NCI-H1694 treated with DMSO at 0.1 percent for 48 hours (cell line): ENCODE data around the gene HDAC4.
"Not testable (repeated sequence)": the region's sequence is repeated elsewhere in the genome, so short reads cannot be mapped to it uniquely, and the experiment has no call there.

Source experiments
- DNase-seq: peaks from one replicate; lab custom pipeline; 2025; lab: John Stamatoyannopoulos, UW

The HDAC4 gene

DNA sequence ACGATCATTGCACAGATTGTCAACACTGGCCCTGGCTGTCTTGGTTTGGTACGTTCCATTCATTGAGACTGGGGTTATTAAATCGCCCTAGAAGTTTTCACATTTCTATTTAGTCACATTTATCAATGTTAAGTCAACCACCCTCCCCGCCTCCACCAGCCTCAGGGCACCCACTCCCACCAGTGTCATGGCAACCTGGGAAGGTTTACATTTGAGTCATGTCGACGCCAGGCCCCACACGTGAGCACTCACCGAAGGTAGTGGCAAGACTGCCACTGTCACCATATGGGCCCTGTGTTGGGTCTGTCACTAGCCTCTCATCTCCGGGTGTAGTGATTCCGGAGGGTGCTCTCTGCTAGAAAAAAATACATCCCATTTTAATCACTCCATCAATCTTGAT, 358.8 kb downstream of the HDAC4 start:
- DNase-seq: no peak

DNA sequence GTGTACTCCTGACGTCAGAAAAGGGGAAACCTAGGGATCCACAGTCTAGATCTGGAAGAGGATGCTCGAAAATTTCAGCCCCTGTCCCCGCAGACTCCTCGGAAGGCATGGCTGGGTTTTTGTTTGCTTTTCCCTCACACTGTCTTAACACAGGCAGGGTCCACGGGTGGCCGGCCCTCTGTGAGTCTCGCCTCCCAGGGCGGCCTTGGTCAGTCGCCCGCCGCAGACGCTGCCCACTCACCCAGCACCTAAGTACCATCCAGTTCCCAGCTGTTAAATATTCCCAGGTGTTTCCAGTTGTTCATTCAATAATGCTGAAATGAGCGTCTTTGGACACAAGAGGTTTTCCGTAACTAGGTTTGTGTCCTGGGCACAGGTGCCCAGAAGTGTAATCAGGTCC, 359.8 kb downstream of the HDAC4 start:
- no peak for DNase-seq

DNA sequence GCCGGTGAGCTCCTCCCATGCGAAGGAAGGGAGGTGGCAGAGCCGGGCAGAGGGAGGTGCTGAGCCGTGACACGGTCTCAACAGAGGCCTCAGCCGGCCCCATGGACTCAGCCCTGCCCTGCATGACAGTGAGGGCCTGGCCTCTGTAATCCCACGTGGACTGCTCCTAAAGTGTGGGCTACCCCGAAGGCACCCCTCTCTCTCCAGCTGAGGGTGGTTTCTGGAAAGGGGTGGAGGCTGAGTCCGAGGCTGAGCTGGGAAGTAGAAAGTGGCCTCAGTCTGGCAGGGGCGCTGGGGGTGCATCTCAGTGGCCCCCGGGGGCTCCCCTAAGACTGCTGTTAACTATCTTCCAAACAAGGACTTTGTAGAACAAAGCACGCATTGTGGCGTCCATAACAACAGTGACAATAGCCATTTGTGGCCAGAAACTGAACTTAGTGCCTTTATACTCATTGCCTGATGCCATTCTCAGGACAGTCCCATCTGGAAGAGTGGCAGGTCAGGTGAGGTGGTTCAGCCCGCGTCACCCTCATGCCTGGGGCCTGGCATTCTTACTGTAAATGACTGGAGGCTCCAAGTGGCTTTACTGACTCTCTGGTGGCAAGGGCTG, 360.6 kb downstream of the HDAC4 start:
- no peak for DNase-seq

DNA sequence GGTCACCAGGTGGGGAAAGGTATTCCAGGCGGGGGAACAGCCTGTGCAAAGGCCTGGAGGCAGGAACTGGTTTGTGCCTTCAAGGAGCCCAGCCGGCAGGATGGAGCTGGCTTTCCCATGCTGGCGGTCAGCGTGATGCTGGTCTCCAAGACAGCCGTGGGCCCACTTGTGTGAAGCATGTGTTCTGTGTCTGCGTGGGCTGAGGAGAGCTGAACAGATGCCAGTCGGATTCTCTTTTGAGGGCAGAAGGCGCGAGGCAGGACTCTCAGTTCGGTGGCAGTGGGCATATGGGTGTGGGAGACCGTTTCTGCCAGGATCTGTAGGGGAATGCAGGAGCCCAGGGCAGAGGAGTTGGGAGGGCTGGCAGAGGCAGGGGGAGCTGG, 361.4 kb downstream of the HDAC4 start:
- no peak for DNase-seq

DNA sequence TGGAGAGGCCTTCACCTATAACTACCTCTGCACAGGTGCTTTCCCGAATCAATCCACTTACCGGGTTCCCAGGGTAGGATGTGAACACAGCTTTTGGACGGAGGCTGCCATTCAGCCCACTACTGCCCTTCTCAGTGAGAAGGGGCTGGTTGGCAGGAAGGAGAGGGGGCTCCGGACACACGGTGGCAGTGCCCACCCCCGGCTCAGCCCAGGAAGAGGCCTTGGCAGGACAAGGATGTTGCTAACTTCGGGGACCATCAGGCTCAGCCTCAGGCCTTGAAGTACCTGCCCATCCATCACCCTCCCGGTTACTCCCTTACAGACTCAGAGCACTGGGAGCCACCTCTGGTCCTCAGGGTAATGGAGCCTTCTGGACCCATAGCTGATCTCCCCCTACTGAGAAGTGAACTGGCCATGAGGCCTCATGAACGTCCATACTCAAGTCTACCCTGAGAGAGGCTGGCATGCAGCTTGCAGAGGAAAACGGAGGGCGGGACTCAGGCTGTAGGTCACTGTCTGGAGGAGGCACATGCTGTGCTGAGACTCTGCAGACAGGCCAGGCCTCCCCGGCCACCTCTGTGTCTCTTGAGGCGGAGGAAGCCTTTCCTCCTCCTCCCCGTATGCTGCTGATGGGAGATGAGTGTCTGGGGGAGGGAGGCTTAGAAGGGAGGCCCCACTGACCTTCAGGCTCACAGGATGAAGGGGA, 361.9 kb downstream of the HDAC4 start:
- DNase-seq: no peak

DNA sequence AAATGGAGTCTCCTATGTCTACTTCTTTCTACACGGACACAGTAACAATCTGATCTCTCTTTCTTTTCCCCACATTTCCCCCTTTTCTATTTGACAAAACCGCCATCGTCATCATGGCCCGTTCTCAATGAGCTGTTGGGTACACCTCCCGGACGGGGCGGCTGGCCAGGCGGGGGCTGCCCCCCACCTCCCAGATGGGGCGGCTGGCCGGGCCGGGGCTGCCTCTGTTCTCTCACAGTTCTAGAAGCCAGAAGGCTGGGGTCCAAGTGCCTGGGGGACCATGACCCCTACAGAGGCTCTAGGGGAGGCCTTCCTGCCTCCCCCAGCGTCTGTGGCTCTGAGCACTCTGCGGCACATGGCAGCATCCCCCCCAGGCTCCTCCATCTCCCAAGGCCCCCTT, 362.5 kb downstream of the HDAC4 start:
- DNase-seq: not testable (repeated sequence)

DNA sequence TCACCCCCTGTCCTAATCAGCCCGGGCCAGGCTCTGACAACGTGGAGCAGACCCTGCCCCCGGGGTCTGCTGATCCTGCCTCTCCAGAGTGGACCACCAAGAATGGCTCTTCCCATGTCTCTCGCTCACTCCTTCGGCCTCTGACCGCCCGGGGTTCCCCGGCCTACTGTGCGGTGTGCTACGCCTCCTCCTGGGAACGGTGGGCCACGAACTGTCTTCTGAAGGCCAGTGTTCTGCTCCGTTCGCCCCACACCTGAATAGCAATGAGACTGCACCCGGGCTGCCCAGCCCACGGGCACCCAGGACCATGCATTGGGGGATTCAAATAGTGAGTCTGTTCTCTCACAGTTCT, 363.3 kb downstream of the HDAC4 start:
- DNase-seq: no peak

DNA sequence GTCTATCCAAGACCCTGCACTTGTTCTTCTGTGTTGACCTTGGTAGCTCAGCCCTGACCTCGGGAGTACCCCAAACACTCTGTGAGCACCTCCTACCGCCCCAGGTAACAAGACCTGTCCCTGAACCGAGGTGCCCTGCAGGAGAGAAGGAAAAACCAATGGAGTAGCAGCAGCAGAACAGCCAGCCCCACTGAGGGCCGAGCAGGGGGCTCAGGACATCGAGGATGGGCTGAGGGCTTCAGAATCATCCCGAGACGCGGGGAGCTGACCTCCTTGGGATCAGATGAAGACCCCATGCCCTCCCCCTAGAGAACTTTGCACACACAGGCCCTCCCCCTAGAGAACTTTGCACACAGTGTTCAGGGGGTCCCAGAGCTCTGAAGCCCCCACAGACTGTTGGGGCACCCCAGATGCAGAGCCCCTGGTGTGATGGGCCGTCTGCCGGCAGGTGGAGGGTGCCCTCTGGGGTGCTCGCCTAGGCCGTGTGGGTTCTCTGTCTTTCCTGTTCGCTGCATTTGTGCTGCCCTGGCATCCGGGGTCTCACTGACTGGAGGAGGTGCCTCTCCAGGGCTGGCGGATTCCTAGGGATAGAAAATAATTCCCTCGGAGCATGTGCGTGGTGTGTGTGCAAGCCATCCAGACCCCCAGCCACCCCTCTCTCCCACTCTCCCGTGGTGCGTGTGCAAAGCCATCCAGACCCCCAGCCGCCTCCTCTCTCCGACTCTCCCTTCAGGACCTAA, 363.8 kb downstream of the HDAC4 start:
- DNase-seq: no peak

DNA sequence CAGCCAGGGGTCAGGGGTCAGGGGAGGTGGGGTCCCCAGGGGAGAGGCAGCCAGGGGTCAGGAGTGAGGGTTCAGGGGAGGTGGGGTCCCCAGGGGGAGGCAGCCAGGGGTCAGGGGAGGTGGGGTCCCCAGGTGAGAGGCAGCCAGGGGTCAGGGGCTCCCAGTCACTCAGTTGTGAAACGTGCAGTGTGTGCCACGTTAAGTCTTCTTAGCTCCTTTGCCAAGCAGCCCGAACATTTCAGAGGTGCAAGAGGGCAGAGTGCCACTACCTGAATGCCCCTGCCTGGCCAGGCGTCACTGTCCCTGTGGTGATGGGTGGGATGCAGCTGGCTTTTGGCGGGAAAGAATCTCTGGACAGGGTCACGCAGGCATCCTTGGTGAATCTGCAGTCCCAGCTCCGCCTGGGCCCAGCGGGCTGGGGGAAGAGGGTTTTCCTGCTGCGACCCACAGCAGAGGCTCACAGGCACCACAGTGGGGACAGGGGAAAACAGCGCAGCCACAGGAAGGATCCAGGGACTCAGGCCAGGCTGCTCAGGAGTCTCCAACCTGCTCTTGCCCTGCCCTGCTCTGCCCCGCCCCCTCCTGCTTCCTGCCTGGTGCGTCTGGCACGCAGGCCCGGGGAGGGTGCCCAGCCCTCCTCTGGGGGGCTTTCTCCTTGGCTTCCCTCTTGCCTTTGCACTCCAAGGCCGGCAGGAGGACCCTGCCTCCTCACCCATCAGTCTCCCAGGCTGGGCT, 364.7 kb downstream of the HDAC4 start:
- no peak for DNase-seq

DNA sequence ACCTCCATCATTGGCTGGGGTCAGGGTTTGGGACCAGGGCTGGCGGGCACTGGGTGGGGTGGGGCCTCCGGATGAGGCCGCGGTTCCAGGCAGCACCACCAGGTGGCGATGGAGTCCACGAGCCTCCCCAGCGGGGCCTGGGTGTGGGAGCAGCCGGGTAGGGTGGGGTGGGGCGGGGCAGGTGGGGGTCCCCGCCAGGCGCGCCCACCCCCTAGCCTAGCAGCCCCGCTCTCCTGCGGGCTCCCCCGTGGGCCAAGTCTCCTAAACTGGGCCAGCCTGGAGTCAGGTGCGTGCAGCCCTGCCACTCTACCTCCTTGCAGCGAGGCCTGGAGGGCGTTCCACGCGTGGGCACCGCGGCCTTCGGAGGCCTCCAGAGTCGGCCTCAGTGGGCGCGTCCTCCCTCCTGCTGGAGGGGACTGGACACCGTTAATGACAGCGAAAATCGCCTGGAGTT, 365.4 kb downstream of the HDAC4 start:
- no peak for DNase-seq

DNA sequence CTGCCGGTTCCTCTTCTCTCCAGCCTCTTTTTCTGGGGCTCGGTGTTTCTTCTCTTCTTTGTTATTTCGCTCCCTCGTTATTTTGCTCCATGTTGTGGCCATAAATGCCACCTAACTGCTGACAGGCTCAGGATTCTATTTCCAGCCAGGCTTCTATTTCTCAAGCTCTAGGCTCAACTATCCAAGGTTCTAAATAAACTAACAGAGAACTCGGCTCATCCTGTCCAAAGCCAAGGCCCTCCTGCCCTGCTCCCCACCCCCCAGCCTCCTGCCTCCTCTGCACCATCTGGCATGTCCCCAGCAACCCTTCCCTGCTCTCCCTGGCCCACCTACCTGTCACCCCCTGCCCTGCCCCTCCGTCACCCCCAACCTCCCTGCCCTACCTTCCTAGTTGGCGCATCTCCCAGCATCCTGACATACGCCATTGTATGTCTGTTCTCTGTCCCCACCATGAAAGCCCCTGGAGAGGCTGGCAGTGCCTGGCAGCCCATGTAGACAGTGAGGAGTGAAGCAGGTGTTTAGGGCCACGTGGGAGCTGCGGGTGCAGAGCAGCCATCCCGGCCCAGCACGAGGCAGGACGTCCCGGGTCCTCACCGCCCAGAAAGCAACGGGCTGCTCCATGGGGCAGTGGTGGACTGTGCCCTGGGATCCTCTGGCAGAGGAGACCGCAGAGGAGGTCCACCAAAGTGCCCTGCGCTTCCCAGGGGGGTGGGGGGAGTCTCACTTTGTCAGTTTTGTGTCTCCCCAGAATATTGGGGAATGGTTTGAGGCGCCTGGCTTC, 366.1 kb downstream of the HDAC4 start:
- no peak for DNase-seq

DNA sequence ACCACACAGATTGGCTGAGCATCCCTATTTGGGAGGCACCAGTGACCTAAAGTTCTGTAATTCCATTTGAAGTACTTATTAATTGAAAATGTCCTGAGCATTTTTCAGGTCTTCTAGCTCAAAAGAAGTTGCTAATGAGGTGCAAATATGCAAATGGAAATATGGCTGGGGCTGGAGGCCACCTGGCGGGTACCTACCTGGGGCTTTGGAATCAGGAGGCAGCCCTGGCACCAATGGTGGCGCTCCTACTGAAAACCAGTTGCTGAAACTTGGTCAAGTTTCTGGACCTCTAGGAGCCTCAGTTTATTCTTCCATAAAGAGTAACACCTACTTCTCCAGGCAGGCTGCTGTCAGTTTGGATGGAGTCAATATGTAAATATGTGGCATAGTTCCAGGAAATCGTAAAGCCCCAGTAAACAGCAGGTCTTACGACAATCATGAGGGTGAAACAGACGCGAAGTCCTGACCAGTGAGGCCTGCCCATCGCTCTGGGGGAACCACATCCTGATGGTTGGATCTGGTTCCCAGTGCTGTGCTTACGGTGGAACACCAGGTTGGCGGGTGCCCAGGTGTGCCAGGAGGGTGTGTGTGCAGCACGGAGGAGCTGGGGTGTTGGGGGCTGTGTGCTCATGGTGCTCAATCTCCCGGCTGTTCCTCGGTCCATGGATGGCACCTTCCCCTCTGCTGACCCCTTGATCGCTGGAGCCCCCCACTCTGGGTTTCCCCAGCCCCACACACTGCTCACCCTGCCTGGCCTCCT, 366.8 kb downstream of the HDAC4 start:
- DNase-seq: no peak

DNA sequence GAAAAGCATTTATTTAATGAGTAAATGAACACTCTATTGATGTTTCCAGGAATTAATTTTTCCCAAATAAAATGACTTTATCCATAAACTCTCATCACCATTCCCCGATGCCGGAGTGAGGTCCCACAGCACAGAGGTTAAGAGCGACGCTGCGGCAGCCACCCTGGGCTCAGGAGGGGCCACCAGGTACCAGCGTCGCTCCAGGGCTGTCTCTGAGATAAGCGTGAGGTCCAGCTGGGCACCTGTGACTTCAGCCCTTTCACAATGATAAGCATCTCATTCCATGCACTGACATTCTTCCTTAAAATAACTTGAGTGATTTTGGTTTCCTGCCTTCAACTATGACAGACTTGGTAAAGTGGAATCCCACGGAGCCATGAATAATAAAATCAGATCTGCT, 370.9 kb downstream of the HDAC4 start:
- no peak for DNase-seq

DNA sequence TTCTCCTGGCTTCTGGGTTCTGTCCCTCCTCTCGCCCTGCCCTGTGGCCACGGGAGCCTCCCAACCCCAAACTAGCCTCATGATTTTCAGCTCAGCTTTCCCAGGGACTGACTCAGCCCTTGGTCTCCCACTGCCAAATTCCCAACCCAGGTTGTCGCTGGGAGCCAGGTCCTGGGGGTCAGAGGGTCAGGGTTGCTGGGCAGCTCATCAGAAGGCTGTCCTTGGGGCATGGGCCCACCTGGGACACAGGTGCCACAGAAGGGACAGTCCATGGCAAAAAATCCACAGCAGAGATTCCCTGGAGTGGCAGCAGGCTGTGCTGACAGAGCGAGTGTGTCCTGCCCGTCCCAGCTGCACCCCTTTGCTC, 372.6 kb downstream of the HDAC4 start:
- DNase-seq: no peak

DNA sequence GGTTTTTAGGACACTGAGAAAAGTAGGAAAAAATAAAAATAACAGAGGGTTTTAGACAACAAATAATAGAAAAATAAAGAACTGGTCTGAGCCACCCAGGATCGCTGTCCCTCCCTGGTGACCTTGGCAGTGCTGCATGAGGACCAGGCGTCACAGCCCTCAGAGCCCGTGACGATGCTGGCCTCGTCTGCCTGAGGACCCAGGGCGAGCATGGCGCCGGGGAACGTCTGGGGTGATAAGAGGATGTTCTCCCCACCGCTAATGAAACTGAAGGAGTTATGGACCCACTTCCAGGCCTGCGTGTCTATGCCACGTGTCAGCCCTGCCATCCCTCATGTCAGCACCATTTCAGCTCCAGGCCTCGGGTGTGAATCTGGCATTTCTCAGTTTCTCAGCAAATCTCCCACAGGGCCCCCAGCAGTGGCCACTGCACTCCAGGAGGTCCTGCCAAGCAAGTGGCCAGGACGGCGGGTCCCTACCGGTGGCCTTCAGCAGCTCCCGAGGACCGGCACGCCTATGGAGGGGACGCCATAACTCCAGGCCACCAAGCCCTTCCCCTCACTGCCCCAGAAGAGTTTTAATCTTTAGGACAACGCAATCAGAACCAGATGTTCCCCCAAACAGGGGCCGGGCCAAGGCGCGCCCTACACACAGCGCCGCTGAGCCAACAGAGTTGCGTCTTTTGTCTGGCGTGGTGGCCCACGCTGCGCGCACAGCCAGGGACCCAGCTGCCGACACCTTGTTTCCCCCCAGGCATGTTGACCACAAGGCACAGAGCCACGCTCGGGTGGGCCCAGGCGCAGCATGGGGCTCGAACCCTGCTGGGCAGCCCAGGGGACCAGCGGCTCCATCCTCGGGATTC, 373.2 kb downstream of the HDAC4 start:
- no peak for DNase-seq

DNA sequence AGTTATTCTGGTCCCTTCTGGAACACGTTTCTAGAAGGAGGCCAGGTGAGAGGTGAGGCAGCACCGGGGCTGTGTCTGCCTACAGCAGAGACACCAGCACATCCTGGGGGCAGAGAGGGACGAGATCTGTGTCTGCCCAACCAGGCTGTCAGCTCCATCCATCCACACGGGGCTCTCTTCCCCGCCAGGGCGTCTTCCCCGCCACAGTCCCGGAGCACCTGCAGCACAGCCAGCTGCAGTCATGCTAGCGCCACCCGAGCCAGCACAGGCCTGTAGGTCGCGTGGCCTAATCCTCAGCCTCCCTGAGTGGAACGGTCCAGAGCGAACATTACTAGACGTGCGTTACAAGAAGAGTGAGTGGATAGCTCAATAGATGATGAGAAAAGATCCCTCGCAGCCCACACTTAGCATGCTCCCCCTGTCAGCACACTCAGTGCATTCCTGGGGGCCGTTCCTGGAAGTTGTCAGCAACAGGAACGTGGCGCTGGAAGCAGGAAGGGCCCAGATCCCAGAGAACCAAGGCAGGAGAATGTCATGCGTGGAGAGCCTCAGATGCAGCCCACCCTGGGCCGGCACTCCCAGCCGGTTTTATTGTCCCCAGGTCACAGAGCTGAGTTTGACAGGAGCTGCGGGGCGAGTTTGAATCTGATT, 374.0 kb downstream of the HDAC4 start:
- DNase-seq: no peak

DNA sequence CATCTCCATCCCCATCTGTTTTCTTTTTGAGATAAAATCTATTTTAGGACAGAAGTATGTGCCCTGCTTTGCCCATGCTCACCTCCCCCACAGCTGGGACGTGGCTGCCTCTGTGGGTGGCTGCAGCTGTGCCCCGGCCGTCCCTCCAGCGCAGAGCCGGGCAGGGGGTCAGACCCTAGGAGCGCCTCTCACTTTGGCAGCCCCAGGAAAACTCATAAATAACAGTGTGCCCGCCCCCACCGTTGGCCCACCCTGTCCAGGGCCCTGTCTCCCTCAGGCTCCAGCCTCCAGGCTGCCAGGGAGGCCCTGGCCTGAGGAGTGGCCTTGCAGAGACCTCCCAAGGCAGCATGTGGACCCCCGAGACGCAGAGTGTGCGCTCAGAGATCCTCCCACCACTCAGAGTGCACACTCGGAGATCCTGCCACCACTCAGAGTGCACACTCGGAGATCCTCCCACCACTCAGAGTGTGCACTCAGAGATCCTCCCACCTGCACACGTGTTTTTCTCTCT, 374.8 kb downstream of the HDAC4 start:
- no peak for DNase-seq

DNA sequence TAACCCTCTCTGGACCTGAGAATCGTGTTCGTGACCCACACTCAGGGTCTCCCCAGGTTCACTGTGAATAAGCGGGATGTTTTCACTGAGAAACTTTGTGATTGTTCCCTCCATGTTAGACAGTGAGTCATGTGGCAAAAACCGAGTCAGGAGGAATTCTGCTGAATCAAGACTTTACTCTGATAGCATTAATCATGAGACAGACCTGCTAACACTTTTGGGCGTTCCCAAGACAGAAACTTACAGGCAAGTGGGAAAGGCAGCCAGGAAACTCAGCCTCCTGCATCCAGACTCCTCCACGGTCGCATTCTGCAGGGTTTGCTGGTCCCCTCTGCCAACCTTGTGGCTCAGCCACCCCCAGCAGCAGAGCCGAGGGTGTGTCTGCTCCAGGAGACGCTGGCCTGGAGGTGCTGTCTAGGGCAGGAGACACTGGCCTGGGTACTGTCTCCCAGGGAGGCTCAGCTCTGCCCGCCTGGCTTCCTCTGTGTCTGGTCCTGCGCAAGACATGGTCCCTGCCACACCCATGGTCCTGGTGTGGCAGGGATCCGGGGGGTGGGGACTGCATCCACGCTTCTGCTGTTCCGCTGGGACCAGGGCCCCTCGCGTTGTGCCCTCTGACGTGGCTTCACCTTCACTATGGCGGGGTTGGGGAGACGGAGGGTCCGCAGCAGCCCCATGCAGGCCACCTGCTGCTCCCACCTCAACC, 375.6 kb downstream of the HDAC4 start:
- no peak for DNase-seq

DNA sequence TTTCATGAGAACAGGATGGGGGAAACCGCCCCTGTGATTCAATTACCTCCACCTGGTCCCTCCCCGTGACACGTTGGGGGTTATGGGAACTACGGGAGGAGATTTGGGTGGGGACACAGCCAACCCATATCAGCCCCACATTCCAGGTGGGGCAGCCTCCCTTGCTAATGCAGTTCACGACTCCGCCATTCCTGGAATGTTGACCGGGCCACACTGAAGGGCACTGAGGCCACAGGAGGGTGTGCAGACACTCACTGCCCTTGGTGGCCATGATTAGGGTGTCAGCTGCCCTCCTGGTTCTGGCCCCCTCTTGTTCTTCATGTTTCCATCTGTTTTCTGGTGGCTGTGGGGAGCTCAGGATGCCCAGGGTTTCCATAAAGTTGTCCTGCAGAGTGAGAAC, 376.6 kb downstream of the HDAC4 start:
- no peak for DNase-seq
